Measurements from ENCODE around the gene GALNT2.
A peak's percentile ranks its signal among the peaks of the same experiment; 100 is the strongest.

GALNT2 gene

DNA sequence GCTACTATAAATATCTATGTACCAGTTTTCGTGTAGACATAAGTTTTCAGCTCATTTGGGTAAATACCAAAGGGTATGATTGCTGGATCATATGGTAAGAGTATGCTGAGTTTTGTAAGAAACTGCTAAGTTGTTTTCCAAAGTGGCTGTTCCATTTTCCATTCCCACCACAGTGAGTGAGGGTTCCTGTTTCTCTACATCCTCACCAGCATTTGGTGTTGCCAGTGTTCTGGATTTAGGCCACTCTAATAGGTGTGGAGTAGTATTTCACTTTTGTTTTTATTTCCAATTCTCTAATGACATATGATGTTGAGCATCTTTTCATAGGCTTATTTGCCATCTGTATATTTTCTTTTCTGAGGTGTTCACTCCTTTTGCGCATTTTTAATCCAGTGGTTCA is 112.2 kb downstream of the GALNT2 start (continued):
- TF ChIP-seq, protein P1, sequence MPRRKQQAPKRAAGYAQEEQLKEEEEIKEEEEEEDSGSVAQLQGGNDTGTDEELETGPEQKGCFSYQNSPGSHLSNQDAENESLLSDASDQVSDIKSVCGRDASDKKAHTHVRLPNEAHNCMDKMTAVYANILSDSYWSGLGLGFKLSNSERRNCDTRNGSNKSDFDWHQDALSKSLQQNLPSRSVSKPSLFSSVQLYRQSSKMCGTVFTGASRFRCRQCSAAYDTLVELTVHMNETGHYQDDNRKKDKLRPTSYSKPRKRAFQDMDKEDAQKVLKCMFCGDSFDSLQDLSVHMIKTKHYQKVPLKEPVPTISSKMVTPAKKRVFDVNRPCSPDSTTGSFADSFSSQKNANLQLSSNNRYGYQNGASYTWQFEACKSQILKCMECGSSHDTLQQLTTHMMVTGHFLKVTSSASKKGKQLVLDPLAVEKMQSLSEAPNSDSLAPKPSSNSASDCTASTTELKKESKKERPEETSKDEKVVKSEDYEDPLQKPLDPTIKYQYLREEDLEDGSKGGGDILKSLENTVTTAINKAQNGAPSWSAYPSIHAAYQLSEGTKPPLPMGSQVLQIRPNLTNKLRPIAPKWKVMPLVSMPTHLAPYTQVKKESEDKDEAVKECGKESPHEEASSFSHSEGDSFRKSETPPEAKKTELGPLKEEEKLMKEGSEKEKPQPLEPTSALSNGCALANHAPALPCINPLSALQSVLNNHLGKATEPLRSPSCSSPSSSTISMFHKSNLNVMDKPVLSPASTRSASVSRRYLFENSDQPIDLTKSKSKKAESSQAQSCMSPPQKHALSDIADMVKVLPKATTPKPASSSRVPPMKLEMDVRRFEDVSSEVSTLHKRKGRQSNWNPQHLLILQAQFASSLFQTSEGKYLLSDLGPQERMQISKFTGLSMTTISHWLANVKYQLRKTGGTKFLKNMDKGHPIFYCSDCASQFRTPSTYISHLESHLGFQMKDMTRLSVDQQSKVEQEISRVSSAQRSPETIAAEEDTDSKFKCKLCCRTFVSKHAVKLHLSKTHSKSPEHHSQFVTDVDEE (CRISPR knock-in tag; IDR thresholded peaks at IDR 0.05), result no peak
- TF ChIP-seq ZFP30 (CRISPR knock-in tag; IDR thresholded peaks at IDR 0.05), result no peak

DNA sequence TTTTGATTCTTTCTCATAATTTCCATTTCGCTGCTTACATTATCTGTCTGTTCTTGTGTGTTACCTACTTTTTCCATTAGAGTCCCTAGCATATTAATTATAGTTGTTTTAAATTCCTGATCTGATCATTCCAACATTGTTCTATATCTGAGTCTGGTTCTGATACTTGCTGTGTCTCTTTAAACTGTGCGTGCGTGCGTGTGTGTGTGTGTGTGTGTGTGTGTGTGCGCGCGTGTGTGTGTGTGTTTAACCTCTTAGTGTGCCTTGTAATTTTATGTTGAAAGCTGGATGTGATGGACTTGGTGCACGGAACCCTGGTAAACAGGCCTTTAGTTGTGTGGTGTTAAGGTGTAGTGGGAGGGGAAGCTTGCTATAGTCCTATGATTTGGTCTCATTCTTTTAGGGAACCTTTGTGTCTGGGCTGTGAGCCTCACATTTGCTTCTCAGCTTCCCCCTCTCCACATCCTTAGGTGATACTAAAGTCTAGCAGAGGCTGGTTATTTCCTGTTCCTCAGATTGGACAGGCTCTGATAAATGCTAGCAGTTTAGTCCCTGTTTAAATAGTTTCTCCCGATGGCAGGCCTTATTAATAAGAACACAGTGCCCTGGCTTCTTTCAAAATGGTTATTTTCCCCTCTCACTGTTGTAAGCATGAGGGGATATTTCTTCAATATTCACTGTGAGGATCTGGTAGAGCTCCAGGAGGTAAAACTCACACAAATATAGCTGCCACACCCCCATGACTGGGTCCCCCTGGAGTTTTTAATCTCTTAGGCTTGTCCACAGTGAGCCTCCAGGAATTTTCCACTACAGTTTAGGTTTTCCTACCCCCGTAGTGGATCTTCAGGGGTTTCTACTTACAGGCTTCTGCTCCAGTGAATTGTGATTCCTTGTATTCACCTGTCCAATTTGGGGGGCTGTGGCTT is 118.3 kb downstream of the GALNT2 start:
- peak; percentile 27 for ATAC-seq
- TF ChIP-seq GLIS3 (CRISPR knock-in tag; IDR thresholded peaks at IDR 0.05) (no peak), TCF4 (CRISPR knock-in tag; IDR thresholded peaks at IDR 0.05; ENCODE audit: borderline replicate concordance) (no peak), ZC3H10 (CRISPR knock-in tag; IDR thresholded peaks at IDR 0.05) (no peak), ZFP3 (CRISPR knock-in tag; IDR thresholded peaks at IDR 0.05) (no peak), ZNF8 (CRISPR knock-in tag; IDR thresholded peaks at IDR 0.05) (no peak), RARB (CRISPR knock-in tag; IDR thresholded peaks at IDR 0.05) (no peak), OSR1 (CRISPR knock-in tag; IDR thresholded peaks at IDR 0.05) (no peak), CSDC2 (CRISPR knock-in tag; IDR thresholded peaks at IDR 0.05) (no peak), ZFP30 (CRISPR knock-in tag; IDR thresholded peaks at IDR 0.05) (no peak), ARNTL (CRISPR knock-in tag; IDR thresholded peaks at IDR 0.05; ENCODE audit: borderline replicate concordance, low read depth) (no peak), ESRRG (CRISPR knock-in tag; IDR thresholded peaks at IDR 0.05) (no peak), PPARA (CRISPR knock-in tag; IDR thresholded peaks at IDR 0.05; ENCODE audit: borderline replicate concordance) (no peak), BACH2 (CRISPR knock-in tag; IDR thresholded peaks at IDR 0.05; ENCODE audit: borderline replicate concordance) (no peak), TOX (CRISPR knock-in tag; IDR thresholded peaks at IDR 0.05; ENCODE audit: borderline replicate concordance) (no peak), SNAI2 (CRISPR knock-in tag; IDR thresholded peaks at IDR 0.05) (no peak)
- TF ChIP-seq, protein P1 (CRISPR knock-in tag; IDR thresholded peaks at IDR 0.05), result no peak
- TF ChIP-seq, protein P2, sequence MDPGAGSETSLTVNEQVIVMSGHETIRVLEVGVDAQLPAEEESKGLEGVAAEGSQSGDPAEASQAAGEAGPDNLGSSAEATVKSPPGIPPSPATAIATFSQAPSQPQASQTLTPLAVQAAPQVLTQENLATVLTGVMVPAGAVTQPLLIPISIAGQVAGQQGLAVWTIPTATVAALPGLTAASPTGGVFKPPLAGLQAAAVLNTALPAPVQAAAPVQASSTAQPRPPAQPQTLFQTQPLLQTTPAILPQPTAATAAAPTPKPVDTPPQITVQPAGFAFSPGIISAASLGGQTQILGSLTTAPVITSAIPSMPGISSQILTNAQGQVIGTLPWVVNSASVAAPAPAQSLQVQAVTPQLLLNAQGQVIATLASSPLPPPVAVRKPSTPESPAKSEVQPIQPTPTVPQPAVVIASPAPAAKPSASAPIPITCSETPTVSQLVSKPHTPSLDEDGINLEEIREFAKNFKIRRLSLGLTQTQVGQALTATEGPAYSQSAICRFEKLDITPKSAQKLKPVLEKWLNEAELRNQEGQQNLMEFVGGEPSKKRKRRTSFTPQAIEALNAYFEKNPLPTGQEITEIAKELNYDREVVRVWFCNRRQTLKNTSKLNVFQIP (CRISPR knock-in tag; IDR thresholded peaks at IDR 0.05; ENCODE audit: borderline replicate concordance, low read depth), result no peak

DNA sequence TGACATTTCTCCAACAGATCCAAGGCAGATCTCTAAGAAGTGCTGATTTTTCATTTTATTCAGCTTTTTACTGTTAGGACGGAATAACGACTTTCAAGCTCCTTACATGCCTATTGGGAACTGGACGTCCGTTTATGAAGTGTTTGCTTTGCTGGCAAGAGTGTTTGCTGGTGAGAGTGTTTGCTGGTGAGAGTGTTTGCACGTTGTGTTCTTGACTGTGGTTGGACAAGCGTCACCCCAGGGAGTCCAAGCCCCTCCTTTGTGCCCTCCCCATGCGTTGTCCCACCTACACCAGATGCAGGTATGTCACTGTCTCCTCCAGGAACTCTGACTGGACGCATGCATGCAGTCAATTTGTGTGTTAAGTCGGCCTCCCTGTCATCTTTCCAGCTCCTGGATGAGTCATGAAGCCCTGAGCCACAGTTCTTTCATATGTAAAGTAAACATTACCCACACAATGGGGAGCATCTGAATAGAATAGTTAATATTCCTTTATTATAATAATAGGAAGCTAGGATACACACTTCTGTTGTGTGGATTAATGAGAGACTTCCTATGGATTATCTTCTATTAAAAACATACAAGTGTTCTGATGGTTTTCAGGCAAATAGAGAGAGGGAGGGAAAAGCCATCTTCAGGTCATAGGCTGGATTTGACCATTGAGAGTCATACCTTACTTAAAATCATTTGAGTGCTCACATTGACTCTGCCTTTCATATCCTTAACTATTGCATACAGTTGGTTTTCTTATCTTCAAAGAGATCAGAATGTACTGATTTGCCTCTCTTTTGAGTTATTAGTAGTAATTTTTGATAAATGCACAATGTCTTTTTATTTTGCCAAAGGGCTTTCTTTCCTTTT is 119.2 kb downstream of the GALNT2 start:
- TF ChIP-seq, protein P3, sequence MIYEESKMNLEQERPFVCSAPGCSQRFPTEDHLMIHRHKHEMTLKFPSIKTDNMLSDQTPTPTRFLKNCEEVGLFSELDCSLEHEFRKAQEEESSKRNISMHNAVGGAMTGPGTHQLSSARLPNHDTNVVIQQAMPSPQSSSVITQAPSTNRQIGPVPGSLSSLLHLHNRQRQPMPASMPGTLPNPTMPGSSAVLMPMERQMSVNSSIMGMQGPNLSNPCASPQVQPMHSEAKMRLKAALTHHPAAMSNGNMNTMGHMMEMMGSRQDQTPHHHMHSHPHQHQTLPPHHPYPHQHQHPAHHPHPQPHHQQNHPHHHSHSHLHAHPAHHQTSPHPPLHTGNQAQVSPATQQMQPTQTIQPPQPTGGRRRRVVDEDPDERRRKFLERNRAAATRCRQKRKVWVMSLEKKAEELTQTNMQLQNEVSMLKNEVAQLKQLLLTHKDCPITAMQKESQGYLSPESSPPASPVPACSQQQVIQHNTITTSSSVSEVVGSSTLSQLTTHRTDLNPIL (CRISPR knock-in tag; IDR thresholded peaks at IDR 0.05; ENCODE audit: low read depth), result no peak
- TF ChIP-seq, protein P1 (CRISPR knock-in tag; IDR thresholded peaks at IDR 0.05), result no peak
- TF ChIP-seq BACH2 (CRISPR knock-in tag; IDR thresholded peaks at IDR 0.05; ENCODE audit: borderline replicate concordance) (no peak), GLIS3 (CRISPR knock-in tag; IDR thresholded peaks at IDR 0.05) (no peak), TCF4 (CRISPR knock-in tag; IDR thresholded peaks at IDR 0.05; ENCODE audit: borderline replicate concordance) (no peak), SNAI2 (CRISPR knock-in tag; IDR thresholded peaks at IDR 0.05) (no peak), ZNF70 (CRISPR knock-in tag; IDR thresholded peaks at IDR 0.05) (no peak), OSR1 (CRISPR knock-in tag; IDR thresholded peaks at IDR 0.05) (no peak)
- TF ChIP-seq, protein P2 (CRISPR knock-in tag; IDR thresholded peaks at IDR 0.05; ENCODE audit: borderline replicate concordance, low read depth), result no peak
- peak; percentile 91 for ATAC-seq
